ENCODE data around the gene FLT4.

The FLT4 gene

DNA sequence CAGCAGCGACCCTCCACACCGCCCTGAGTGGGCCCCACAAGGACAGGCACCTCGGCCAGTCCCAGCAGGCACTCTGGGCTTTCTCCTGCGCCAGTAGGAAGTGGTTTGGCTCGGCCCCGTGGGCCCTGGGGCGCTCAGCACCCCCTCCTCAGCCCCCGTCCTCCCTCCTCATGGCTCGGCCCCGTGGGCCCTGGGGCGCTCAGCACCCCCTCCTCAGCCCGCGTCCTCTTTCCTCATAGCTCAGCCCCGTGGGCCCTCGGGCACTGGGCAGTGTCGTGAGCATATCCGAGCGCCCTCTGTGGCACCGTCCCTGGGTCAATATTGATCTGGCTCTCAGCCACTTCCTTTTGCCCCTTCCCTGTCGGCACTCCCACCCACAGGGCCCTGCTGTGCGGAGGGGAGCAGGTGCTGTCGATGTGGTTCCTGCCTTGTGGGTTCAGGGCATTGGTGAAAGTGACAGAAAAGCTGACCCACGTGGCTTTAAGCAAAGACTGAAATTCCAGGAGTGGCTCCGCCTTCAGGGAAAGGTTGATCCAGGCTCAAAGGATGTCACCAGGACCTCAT is 52.6 kb downstream of the FLT4 start:
- intact Hi-C loops (cut with DNase I): no loop called here
- DNase-seq: peak in 1 of 10 donors; percentile 52

DNA sequence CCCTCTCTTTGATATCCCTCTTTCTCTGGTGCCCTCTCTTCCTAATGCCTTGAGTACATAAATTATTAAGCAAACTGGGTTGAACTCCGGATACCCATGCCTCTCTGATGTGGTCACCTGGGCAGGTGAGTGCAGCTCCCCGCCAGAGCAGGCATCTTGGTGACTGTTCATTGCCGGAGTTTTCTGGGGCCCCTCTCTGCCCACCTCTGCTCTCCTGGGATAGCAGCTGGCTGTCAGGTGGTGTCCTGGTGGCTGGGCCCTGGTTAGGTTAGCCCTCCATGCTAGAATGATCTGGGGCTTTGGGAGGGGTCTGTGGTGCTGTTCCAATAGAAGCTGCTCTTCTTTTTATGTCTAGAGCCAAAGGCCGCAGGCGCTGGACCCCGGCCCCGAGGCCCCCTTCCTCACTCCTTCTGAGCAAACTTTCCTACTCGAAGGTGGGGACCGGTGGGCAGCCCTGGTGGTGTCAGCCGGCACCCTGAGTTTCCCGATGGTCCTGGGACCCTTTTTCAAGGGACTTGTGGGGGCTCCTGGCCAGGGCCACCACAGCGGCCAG is 53.2 kb downstream of the FLT4 start:
- intact Hi-C loops (cut with DNase I): no loop called here
- DNase-seq: peak in 2 of 10 donors; percentile 69 to 82

DNA sequence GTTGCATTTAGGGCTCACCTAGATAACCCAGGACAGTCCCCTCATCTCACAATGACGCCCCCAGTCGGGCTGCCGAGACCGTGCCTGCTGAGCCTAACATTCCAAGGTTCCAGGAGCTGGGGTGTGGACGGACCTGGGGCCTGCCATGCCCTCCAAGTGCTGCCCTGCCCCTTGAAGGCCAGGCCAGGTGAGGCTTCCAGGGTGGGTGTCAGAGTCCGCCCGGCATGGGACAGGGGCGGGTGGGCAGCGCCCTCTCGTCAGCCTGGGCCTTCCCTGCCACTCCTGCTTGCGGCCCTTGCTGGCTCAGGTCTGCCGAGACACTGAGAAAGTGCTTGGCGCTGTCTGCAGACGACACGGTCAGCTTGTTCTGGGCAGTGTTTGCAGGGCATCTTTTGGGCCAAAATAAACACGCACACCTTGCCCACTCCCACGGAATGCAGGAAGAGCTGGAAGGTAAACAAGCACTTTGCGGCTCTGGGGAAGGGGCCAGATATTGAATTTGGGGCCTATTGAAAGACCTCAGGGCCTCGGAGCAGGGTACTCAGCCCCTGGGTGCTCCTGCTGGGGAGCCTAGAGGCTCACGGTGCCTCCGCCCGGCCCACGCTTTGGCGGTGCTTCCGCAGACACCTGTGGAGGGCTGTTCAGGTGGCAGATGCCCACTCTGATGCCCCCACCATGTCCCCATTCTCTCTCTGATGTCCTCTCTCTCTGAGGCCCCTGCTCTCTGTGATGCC is 53.9 kb downstream of the FLT4 start:
- intact Hi-C loops (cut with DNase I): no loop called here
- DNase-seq: peak in 2 of 10 donors; percentile 42 to 59

- intact Hi-C loops (cut with DNase I): no loop called here
Observed at GRCh38 chr5:180595046-180595379, 54.4 kb downstream of the FLT4 start.

GRCh38 chr5:180594311-180595045 is 54.9 kb downstream of the FLT4 start:
- DNase-seq: peak in 2 of 10 donors; percentile 42 to 50
- intact Hi-C loops (cut with DNase I): no loop called here

More at GRCh38 chr5:180595046-180595379, 54.4 kb downstream of the FLT4 start:
- no peak for DNase-seq

DNA sequence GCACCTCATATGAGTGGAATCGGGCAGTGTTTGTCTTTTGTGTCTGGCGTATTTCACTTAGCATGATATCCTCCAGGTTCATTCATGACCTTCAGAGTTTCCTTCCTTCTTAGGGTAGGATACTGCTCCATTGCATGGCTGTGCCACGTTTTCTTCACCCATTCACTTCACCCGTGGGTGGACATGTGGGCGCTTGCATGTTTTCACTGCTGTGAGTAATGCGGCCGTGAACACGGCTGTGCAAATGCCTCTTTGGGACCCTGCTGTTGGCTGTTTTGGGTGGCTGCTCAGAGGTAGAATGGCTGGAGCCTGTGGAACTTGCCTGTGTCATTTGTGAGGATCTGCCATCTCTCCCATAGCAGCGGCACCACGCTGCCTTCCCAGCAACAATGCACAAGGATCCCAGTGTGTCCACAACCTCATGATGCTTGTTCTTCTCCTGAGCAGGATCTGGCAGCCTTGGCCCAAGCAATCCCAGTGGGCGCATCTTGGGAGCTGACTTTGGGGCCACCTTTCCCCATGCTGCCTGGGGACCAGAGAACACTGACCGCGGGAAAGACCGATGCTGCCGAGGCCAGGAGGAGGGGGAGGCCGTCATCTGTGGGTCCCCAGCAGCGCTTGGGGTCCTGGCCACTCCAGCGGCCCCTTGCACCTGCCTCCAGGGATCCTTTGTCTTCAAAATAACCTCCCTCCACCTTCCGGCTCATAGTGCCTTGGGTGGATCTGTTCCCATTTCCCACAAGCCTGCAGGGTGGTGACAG is 55.8 kb downstream of the FLT4 start:
- intact Hi-C loops (cut with DNase I): no loop called here

DNA sequence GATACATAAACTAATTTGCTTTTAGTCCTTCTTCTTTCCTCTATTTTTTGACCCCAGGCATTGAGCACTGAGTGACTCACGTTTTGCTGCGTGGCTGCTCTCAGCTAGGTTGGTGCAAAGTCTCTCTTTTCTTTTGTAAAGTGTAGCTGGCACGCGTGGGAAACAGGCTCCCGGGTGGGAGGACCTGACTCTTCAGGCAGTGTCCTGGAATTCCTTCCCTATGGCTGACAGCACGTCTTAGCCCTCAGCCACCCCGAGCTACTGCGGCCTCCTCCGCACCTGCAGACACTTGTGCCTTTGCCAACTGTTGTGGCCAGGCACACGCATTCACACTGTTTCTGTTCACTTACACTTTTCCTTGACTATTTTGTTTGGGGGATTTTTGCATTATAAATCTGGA is 57.2 kb downstream of the FLT4 start:
- DNase-seq: peak in 1 of 10 donors; percentile 55
- intact Hi-C loops (cut with DNase I): no loop called here

More for the DNA sequence above, 55.8 kb downstream of the FLT4 start:
- peak in 3 of 10 donors; percentile 63 to 85 (median 84) for DNase-seq

DNA sequence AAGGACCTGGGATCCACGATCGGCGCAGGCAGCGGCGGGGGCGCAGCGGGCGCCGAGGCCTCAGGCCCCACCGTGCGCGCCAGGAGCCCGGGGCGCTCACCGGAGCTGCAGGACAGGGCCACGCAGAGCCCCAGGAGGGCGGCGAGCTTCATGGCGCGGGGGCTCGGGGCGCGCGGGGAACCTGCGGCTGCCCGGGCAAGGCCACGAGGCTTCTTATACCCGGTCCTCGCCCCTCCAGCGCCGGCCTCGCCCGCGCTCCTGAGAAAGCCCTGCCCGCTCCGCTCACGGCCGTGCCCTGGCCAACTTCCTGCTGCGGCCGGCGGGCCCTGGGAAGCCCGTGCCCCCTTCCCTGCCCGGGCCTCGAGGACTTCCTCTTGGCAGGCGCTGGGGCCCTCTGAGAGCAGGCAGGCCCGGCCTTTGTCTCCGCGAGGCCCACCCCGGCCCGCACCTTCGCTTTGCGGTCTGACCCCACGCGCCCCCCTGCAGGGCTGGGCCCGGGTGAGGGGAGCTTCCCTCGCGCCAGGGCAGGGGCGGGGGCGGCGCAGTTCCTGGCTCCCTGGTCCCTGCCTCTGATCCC is 58.0 kb downstream of the FLT4 start, which contains the start of gene SCGB3A1:
TSS of gene SCGB3A1 (minus strand) at position 189 of the 577 bp plus-strand sequence. CDS start at position 152, 37 bp downstream.
- intact Hi-C loops (cut with DNase I): no loop called here
- DNase-seq: peak in 2 of 10 donors; percentile 62 to 83

GRCh38 chr5:180590543-180591310 is 58.7 kb downstream of the FLT4 start:
- DNase-seq: peak in 2 of 10 donors; percentile 69 to 81
- intact Hi-C loops (cut with DNase I): no loop called here

GRCh38 chr5:180589771-180590542 is 59.4 kb downstream of the FLT4 start:
- intact Hi-C loops (cut with DNase I): no loop called here
- DNase-seq: peak in 2 of 10 donors; percentile 54 to 78

DNA sequence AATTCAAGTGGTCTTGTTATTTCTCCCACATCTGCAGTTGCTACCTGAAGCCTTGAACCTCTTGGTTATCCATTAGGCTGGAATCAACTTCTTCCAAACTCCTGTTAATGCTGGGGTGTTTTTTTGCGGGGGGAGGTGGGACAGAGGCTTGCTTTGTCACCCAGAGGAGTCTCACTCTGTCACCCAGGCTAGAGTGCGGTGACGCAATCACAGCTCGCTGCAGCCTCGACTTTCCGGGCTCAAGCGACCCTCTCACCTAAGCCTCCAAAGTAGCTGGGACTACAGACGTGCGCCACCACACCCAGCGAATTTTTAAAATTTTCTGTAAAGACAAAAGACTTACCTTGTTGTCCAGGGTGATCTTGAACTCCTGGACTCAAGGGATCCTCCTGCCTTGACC is 62.5 kb downstream of the FLT4 start:
- intact Hi-C loops (cut with DNase I): no loop called here

GRCh38 chr5:180586204-180586603 is 63.2 kb downstream of the FLT4 start:
- intact Hi-C loops (cut with DNase I): no loop called here
- DNase-seq: no peak

More for the DNA sequence above, 62.5 kb downstream of the FLT4 start:
- DNase-seq: peak in 1 of 10 donors; percentile 51

- DNase-seq: no peak
- intact Hi-C loops (cut with DNase I): no loop called here
Observed at GRCh38 chr5:180583738-180584137, 65.7 kb downstream of the FLT4 start.

GRCh38 chr5:180580681-180581080 is 68.7 kb downstream of the FLT4 start:
- no peak for DNase-seq

GRCh38 chr5:180575571-180575970 is 73.8 kb downstream of the FLT4 start:
- DNase-seq: no peak
- intact Hi-C loops (cut with DNase I): no loop called here

More at GRCh38 chr5:180580681-180581080, 68.7 kb downstream of the FLT4 start:
- intact Hi-C loops (cut with DNase I): no loop called here

- DNase-seq: no peak
- intact Hi-C loops (cut with DNase I): no loop called here
Observed at GRCh38 chr5:180568914-180569313, 80.5 kb downstream of the FLT4 start.

DNA sequence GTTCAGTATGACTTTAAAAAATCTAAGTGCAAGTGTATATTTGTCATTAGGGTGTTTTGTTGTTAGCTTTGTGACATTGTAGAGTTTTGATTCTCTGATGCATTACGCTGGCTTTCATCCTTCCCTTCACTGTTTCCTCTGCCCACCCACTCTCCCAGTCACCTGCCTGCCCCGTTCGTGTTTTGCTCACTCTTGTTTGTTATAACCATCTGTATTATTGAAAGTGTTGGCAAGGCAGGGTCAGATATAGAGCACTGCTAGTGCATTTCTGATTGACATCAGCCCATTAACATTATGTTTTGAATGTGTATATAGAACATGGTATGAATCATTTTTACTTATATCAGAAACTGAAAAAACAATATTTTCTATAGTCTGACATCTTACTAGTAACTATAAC is 85.4 kb downstream of the FLT4 start:
- no peak for DNase-seq
- intact Hi-C loops (cut with DNase I): no loop called here

GRCh38 chr5:180558232-180558631 is 91.2 kb downstream of the FLT4 start:
- intact Hi-C loops (cut with DNase I): no loop called here
- DNase-seq: peak in 1 of 10 donors; percentile 52

Measured in posterior cingulate gyrus (tissue), 11 donors.